C1 segment of cervical spinal cord (tissue), 14 donors: ENCODE data around the gene RUBCN.
A peak's percentile ranks its signal among the peaks of the same experiment; 100 is the strongest.

Experiments used
- DNase-seq, 14 donors: peaks; one replicate each; lab custom pipeline; 2025; lab: John Stamatoyannopoulos, UW

RUBCN gene

GRCh38 chr3:197736491-197737318 lies at the start of gene RUBCN:
RUBCN (minus strand) TSS chr3:197736904; CDS start chr3:197736719, 185 bp downstream.
- peak; percentile 55 to 98 (median 95) for DNase-seq

DNA sequence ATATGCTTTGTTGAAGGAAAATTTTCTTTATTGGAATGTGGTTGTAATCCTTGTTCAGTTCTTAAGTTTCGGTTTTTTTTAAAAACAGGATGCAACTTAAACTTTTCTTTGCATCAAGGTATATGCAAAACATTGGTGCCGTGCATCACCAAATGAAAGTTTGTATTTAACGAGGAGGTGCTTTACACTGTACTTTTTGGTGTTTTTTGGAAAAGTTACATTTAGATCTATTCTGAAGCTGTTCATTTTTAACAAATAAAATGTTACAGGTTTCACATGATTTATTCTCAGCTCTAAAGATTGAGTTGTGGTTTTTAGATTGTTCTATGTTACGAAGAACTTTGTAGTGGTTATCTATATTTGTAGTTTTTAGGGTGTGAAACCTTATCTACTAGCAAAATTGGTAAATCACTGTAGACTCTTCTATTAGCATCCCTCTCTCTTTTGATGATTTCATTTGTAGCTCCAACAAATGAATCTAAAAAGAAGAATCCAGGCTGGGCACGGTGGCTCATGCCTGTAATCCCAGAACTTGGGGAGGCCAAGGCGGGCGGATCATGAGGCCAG lies 47.4 kb upstream of the RUBCN start:
- no peak for DNase-seq

DNA sequence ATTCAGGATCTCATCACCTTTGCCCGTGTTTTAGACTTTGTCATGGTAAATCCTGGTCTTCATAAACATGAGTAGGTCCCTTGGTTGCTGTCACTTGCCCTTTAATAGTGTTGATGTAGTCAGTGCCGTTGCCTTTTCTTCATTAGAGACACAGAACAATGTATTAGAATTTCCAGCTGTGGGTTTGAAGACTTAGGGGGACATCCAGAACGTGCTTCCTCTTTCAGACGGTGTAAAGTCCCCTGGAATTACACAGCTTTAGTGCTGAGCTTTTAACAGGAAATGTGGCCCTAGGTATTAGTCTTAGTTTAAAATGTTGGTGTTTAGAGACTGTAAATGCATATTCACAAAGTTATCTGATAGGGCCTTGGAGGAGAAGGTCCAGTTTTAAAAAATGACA lies 45.5 kb upstream of the RUBCN start:
- no peak for DNase-seq

DNA sequence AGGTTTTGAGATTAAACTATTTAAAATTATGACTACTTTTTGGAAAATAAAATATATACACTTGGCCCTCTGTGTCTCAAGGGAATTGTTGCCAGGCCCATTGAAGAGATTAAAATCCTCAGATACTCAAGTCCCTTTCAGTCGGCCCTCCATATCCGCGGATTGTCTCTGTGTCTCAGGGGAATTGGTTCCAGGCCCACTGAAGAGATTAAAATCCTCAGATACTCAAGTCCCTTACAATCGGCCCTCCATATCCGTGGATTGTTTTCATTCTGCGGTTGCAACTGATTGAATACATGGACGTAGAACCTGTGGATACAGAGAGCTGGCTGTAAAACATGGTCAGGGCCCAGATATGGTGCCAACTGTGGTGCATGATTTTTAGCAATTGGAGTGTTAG lies 38.6 kb upstream of the RUBCN start:
- no peak for DNase-seq

GRCh38 chr3:197761784-197762183 lies 25.1 kb upstream of the RUBCN start:
- no peak for DNase-seq

DNA sequence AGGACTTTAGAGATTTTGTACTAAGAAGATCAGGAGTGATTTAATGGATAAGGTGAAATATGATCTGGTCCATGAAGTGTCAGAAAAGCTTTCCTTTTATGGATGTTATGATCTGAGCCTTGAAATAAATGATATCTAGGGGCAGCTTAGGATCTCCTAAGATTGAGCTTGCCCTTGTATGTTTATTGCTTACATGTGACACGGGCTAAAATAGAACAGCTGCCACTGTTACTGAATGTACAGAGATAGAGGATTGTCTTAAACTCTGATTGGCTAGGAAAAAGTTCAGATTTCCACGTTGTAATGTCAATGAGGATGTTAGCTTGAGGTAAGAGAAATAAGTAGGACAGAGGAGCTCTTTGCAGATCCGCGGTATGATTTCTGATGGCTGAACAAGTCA lies 21.8 kb upstream of the RUBCN start:
- DNase-seq = no peak

GRCh38 chr3:197756704-197757103 lies 20.0 kb upstream of the RUBCN start:
- no peak for DNase-seq

- DNase-seq = no peak
Measured at GRCh38 chr3:197753263-197753662, 16.6 kb upstream of the RUBCN start.

DNA sequence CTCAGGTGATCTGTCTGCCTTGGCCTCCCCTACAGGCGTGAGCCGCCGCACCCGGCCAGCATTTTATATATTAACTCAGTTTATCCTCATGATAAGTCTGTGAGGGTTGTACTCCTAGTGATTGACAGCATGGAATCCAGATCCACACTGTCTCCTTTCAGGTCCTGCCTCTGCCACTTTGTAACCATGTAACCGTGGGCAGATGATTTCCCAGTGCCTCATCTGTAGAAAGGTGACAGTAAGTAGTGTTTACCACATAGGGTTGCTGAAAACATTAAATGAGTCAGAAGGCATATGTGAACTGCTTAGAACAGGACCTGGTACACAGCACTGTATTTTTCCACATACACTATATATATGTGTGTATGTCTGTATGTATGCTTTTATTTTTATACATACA lies 15.4 kb upstream of the RUBCN start:
- no peak for DNase-seq

DNA sequence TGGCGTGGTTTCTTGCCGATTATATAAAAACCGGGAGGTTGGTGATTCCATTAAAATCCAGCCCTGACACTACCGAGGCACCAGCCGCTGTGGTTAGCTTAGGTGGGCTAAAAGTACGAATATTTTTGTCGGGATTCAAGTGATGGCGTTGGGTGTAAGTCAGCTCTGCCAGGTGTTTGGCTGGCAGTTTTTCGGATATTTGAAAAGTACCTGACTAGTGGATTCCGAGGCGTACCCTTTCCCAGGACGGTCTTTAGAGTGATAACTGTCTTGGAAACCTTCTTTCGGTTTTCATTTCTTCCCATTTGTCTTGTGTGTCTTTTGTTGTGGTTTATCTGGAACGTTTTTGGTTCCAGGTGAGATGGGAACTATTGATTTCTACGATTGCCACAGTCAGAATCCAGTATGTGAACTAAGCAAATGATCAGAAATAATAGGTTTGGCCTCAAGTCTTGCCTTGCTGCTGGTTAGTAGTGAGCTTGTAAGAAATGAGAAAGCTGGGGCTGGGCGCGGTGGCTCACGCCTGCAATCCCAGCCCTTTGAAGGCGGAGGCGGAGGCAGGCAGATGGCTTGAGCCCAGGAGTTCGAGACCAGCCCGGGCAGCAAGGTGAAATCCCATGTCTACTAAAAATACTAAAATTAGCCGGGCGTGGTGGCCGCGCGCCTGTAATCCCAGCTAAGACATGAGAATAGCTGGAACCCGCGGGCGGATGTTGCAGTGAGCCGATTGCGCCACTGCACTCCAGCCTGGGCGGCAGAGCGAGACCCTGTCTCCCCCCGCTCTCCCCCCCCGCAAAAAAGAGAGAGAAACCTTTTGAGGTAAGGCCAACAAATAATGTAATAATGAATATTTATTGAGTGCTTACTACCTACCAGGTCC lies 14.4 kb upstream of the RUBCN start:
- DNase-seq = peak in 9 of 14 donors; percentile 5 to 44 (median 20)

DNA sequence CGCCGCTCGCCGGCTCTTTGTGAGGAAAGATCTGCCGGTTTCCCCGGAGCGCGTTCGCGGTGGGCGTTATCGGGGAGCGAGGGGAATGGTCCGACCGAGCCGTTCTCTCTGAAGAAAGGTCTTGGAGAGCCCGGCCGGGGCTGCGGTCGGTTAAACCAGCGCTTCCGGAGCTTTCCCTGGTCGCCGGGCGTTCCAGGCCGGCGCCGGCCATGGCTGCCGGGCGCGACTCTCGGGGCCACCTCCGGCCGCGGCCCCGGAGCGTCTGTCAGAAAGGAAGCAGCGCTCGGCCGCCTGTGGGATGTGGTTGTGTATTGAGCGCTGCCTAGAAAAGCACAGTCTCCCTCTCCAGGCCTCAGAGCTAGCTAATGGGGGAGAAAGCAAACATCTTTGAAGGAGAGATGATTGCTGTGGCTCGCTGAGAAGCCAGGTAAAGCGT lies 13.7 kb upstream of the RUBCN start:
- peak in 12 of 14 donors; percentile 23 to 78 (median 54) for DNase-seq

DNA sequence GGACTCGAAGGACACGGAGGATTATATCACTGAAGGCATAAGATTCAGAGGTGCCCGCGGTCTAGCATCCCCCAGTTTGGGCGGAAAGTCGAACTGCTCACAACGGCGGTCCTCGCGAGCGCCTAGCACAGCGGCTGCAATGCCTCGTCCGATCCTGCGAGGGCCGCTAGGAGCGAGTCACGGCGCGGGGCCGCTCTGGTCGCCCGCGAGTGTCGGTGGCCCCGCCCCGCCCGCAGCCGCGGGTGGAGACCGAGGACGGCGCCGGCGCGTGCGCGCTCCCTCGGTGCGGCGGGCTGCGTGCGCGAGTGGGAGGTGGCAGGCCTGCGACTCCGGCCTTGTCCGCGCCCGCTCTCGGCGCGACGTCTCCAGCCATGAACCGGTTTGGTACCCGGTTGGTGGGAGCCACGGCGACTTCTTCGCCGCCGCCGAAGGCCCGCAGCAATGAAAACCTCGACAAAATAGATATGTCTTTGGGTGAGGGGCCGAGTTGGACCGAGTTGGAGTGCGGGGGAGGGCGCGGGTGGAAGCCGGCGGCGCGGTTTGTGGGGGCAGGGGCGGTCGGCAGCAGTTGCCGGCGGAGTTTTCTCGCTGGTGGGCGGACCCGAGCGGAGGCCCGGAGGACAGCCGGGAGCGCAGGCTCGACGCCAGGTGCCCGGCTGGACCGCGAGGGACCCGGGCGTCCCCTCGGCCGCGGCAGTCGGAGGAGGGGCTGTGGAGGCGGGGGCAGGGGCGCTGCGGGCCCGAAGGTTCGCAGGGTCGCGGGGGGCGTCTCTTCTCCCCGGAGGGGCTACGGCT lies 13.1 kb upstream of the RUBCN start, which contains the start of gene FYTTD1:
Gene FYTTD1 (plus strand): TSS at position 283 of the 795 bp plus-strand sequence. CDS start 89 bp downstream, at position 372.
- DNase-seq = peak; percentile 53 to 96 (median 84)

DNA sequence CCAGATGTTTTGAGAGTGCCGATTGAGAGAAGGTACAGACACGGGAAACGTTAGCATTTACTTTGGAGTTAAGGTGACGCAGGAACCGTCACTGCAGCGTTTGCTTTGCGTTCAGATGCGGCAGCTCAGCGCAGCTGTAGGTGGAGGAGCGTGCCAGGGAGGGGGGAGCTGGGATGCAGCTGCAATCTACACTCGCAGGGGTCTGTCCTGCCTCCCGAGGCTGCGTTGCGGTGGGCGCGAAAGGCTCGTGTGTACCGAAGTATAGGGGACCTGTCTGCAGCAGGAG lies 12.6 kb upstream of the RUBCN start:
- DNase-seq = peak in 1 of 14 donors; percentile 85

- peak in 1 of 14 donors; percentile 54 for DNase-seq
Measured at GRCh38 chr3:197748597-197749314, 12.1 kb upstream of the RUBCN start.

DNA sequence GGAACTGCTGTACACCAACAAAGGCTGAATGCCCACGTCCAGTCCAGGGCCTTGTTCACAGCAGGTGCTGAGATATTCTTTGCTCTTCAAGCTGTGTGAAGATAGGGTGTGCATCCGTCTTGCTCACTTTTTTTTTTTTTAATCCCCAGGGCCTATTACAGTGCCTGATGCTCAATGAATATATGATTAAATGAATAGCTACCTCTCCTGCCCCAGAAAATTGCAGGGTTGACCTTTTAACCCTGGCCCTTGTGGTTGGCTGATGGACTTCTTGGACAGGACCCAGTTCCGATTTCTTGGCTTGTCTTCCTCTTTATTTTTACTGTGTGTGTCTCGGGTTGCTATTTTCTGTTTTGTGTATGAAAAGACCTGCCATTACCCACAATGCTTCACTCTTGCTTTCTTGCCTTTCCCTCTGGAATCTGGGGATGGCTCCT lies 10.1 kb upstream of the RUBCN start:
- DNase-seq = peak in 3 of 14 donors; percentile 7 to 14 (median 12)

DNA sequence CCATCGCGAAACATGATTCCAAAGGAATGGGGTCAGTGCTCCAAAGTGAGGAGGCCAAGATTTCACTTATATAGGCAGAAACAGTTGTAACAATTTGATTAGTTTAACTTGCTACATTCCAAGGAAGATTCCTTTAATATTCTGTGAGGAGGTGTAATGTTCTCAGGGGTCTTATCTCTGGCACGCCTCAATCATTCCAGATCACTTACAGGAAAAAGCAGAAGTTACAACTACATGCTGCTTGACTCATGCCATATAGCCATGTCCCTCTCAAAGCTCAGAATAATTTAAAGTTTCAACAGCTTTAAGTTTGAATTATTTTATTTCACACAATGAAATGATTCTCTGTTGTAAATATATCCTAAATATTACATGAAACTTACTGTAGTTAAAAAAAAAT lies 9.5 kb upstream of the RUBCN start:
- DNase-seq = no peak

- DNase-seq = no peak
Measured at GRCh38 chr3:197742787-197743186, 6.1 kb upstream of the RUBCN start.

DNA sequence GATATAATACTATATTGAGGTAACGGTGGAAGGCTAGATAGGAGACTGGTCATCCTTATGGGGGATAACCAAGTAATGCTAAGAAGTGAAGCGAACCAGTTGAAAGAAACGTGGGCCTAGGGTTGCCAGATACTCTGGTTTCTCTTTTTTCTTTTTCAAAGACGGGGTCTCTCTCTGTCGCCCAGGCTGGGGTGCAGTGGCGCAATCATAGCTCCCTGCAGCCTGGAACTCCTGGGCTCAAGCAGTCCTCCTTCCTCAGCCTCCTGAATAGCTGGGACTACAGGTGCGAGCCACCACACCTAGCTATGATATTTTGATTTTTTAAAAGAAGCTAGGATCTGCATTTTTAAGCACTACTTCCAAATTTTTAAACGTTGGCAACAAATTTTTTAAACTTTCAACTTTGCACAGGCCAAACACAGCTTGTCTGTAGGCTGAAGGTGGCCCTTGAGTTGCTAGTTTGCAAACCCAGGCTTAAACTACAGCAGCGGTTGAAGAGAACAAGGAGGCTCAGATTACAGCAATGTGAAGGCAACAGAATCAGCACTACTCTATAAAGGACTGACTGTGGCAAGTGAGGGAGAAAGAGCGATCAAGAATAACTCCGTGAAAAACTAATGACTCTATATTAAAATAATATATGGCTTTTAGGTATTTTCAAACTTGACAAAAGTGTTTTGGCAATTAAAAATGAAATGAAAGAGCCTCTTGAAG lies 1.2 kb upstream of the RUBCN start:
- no peak for DNase-seq

DNA sequence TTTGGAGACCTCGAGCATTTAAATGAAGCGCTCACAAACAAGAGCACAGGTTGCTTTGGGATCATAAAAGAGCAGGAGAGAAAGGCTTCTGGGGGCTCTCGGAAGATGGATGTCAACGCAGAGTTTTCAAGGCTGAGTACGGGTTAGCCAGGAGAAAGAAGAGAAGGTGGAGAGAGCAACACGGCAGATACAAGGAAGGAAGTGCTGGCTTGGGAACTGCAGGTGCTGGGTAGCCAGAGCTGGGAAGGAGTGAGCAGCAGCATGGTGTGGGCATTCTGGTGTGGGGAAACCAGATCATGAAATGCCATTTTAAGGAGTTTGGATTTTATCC lies 580 bp upstream of the RUBCN start:
- no peak for DNase-seq

- peak in 5 of 14 donors; percentile 41 to 68 (median 53) for DNase-seq
Measured at GRCh38 chr3:197736010-197736490, 654 bp downstream of the RUBCN start.
